GM12878 (cell line): Measurements from ENCODE around the gene CKAP2. TPM values are rescaled to one million over a fixed set of nuclear protein-coding genes. Genes with fewer than 3 reads are reported as not detected.

ENCODE experiments used
- ATAC-seq: fragments of 200-7000 bp; cut with Tn5 transposase; 3 replicates; pipeline ENCODE4 v1.9.1; 2020; ENCODE audit warnings: mild to moderate bottlenecking, moderate library complexity
- BruUV-seq: library from RNA; stranded (reverse); fragments of 400-500 nt; replicated peaks from 2 replicates; lab custom pipeline; 2021; lab: Mats Ljungman, UMichigan
- CTCF ChIA-PET: fragments of 300-600 bp; sonication (Branson Sonifier 250); formaldehyde crosslinking; extraction: SDS; loops from one replicate; lab custom pipeline; 2021; ENCODE audit warnings: inconsistent platforms; lab: Yijun Ruan, JAX
- POLR2A ChIA-PET: fragments of 350-600 bp; formaldehyde crosslinking; extraction: SDS; loops from one replicate; lab custom pipeline; 2021; ENCODE audit warnings: inconsistent platforms; lab: Charles Lee
- RAD21 ChIA-PET: fragments of 300-600 bp; sonication (Branson Sonifier 250); formaldehyde crosslinking; loops from one replicate; lab custom pipeline; 2023; ENCODE audit warnings: antibody characterized with exemption; ENCODE audit not compliant: unreplicated experiment; lab: Charles Lee
- SMC1A ChIA-PET: fragments of 300-600 bp; sonication (Branson Sonifier 250); formaldehyde crosslinking; loops from one replicate; lab custom pipeline; 2023; ENCODE audit not compliant: unreplicated experiment, uncharacterized antibody; lab: Charles Lee
- DNase-seq: peaks from one replicate; pipeline ENCODE4 v3.0.0-alpha.2; 2011; ENCODE audit warnings: low read depth, low spot score
- FAIRE-seq: peaks from 3 replicates; lab custom pipeline; 2011; peaks lifted over from hg19 to GRCh38; lab: Jason Lieb, UNC
- H2AFZ ChIP-seq: 2 replicates; pipeline ENCODE4 v1.6.0; 2011; ENCODE audit warnings: low read depth, low read length, control low read depth; ENCODE audit not compliant: control insufficient read depth
- H3K27ac ChIP-seq: 2 replicates; pipeline ENCODE4 v1.5.1; 2011; ENCODE audit warnings: control low read depth; ENCODE audit not compliant: control insufficient read depth, insufficient read depth
- H3K27me3 ChIP-seq, 2 experiments: replicated peaks in 1 of 2; 2 replicates each; pipeline versions ENCODE4 v1.6.0 to v1.6.1; 2011; ENCODE audit warnings: low read length in 1 of 2; ENCODE audit not compliant: control insufficient read depth in 2 of 2, insufficient read depth in 2 of 2
- H3K36me3 ChIP-seq, 2 experiments: 2 replicates each; pipeline ENCODE4 v1.5.1; 2011; ENCODE audit warnings: low read length in 1 of 2; ENCODE audit not compliant: control insufficient read depth in 2 of 2, insufficient read depth in 2 of 2
- H3K4me1 ChIP-seq: 2 replicates; pipeline ENCODE4 v1.6.1; 2011; ENCODE audit warnings: mild to moderate bottlenecking, low read length, moderate library complexity, mixed read lengths; ENCODE audit not compliant: control insufficient read depth, insufficient read depth
- H3K4me2 ChIP-seq: 2 replicates; pipeline ENCODE4 v1.6.0; 2011; ENCODE audit warnings: control low read depth; ENCODE audit not compliant: control insufficient read depth, insufficient read depth
- H3K4me3 ChIP-seq: fragments of 200-600 bp; sonication (generic); 2 replicates; pipeline ENCODE4 v1.5.1; 2016
- H3K79me2 ChIP-seq: 2 replicates; pipeline ENCODE4 v1.6.0; 2011; ENCODE audit warnings: low read length; ENCODE audit not compliant: control insufficient read depth, insufficient read depth
- H3K9ac ChIP-seq: 2 replicates; pipeline ENCODE4 v1.8.0; 2011; ENCODE audit warnings: low read length, control low read depth, mixed read lengths; ENCODE audit not compliant: control insufficient read depth, insufficient read depth
- H3K9me3 ChIP-seq: replicated peaks from 3 replicates; pipeline ENCODE4 v1.5.1; 2011; ENCODE audit warnings: mild to moderate bottlenecking, low read length; ENCODE audit not compliant: control insufficient read depth, insufficient read depth
- H4K20me1 ChIP-seq: 2 replicates; pipeline ENCODE4 v1.6.0; 2011; ENCODE audit not compliant: control insufficient read depth, insufficient read depth
- IRF4 ChIP-seq: IDR thresholded peaks from 2 replicates; pipeline ENCODE4 v1.6.1; 2011; ENCODE audit warnings: low read depth, low read length
- PML ChIP-seq: IDR thresholded peaks from 2 replicates; pipeline ENCODE4 v1.6.1; 2012; ENCODE audit warnings: low read length, inconsistent platforms
- RAD21 ChIP-seq: IDR thresholded peaks from 2 replicates; pipeline ENCODE4 v1.6.1; 2011; ENCODE audit warnings: mild to moderate bottlenecking, low read depth, low read length, moderate library complexity; ENCODE audit not compliant: insufficient read depth
- STAT1 ChIP-seq: fragments of 450-650 bp; conservative IDR thresholded peaks from 2 replicates; pipeline ENCODE4 v1.6.1; 2014; ENCODE audit warnings: antibody characterized with exemption, mild to moderate bottlenecking
- WGBS: methylation state at CpG from one replicate; pipeline ENCODE4 v1.1.6; 2016; ENCODE audit warnings: low lambda C conversion rate; ENCODE audit not compliant: insufficient replicate concordance, insufficient coverage; ENCODE audit errors: missing lambda C conversion rate; 5-methylcytosine and 5-hydroxymethylcytosine counted together
- in situ Hi-C: fragments of 300-500 bp; cut with MboI; formaldehyde crosslinking; loops from 9 replicates; pipeline ENCODE4 v1.14.3; 2018; ENCODE audit warnings: mixed read lengths
- intact Hi-C: fragments of 100-400 bp; cut with micrococcal nuclease; formaldehyde crosslinking; loops from one replicate; pipeline ENCODE4 v1.14.2; 2022; ENCODE audit not compliant: unreplicated experiment
- polyA plus RNA-seq, 11 experiments: library from polyadenylated mRNA; depleted of rRNA in 4 of 11; unstranded in 6 of 11; stranded (reverse) in 5 of 11; fragments of >200 nt; fragmentation: Nextera tagmentation in 4 of 11; fragmentation: Illumina TruSeq in 1 of 11; extraction: Ambion mirVana in 4 of 11; extraction: Trizol in 1 of 11; gene quantifications; 1 replicate in 1 of 11; 2 replicates in 10 of 11; pipeline versions ENCODE4 v1.2.1 to v1.2.3, GENCODE V29; 2011 to 2016; ENCODE audit warnings: inconsistent platforms in 2 of 11, missing spikeins in 2 of 11, low read depth in 1 of 11
- total RNA-seq, 4 experiments: library from RNA; depleted of rRNA in 3 of 4; stranded (reverse); fragments of >200 nt in 3 of 4; fragmentation: Illumina TruSeq in 1 of 4; extraction: Trizol in 1 of 4; gene quantifications; 2 replicates each; pipeline versions ENCODE4 v1.2.1 to v1.2.3, GENCODE V29; 2013 to 2021
- TF ChIP-seq, protein P1 (sequence below): fragments of 150-350 bp; IDR thresholded peaks from 2 replicates; pipeline ENCODE4 v1.6.1; 2016; ENCODE audit warnings: low read depth, low read length
- TF ChIP-seq, protein P2 (sequence below): IDR thresholded peaks from 2 replicates; pipeline ENCODE4 v1.6.1; 2012; ENCODE audit warnings: mild to moderate bottlenecking, low read depth, low read length
- TF ChIP-seq, protein P3 (sequence below): fragments of 450-650 bp; IDR thresholded peaks from 2 replicates; pipeline ENCODE4 v1.6.1; 2017; ENCODE audit warnings: mild to moderate bottlenecking, moderate library complexity
- TF ChIP-seq, protein P4 (sequence below): fragments of 450-650 bp; IDR thresholded peaks from 2 replicates; pipeline ENCODE4 v1.6.1; 2017; ENCODE audit warnings: mild to moderate bottlenecking, moderate library complexity

Gene CKAP2
- total and polyA plus RNA-seq, 10 of the 15 experiments (the other 5 are each of a cell fraction or from before 2014, with no cell fraction given), result 20.9 to 62.3 (median 37.5) TPM

DNA sequence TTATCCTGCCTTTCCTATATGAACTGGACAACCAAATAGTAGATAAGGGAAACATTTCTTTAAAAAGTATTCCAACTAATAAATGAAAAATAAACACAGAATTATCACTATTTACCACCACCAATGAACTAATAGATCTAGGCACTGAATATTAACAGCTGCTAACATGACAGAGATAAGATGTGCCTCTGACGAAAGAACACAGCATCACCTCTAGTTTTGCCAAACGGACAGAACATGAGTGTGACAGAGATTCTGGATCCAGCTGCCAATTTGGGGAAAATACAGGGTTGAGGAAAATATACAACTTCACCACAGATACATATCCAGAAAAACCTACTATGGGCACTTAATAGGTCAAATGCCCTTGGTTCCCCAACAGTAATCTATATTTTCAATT is 22.8 kb upstream of the CKAP2 start:
- Histone ChIP-seq H3K27me3 (no peaks in the 10 kb centered on the region), H4K20me1 (no peaks in the 10 kb centered on the region), H3K4me1 (no peaks in the 10 kb centered on the region), H2AFZ (no peak overlapping the region), H3K27ac (no peak overlapping the region), H3K9me3 (no peaks in the 10 kb centered on the region), H3K36me3 (peaks cover 0 to 14% of the 10 kb centered on the region in 2 experiments; a peak in 3 of 4 replicates), H3K4me2 (no peak overlapping the region), H3K79me2 (no peaks in the 10 kb centered on the region), H3K9ac (no peak overlapping the region), H3K4me3 (no peak overlapping the region)
- ATAC-seq (no peak), FAIRE-seq (no peak), DNase-seq (no peak)
- RAD21 ChIA-PET, result no interaction called here
- TF ChIP-seq, protein P1, sequence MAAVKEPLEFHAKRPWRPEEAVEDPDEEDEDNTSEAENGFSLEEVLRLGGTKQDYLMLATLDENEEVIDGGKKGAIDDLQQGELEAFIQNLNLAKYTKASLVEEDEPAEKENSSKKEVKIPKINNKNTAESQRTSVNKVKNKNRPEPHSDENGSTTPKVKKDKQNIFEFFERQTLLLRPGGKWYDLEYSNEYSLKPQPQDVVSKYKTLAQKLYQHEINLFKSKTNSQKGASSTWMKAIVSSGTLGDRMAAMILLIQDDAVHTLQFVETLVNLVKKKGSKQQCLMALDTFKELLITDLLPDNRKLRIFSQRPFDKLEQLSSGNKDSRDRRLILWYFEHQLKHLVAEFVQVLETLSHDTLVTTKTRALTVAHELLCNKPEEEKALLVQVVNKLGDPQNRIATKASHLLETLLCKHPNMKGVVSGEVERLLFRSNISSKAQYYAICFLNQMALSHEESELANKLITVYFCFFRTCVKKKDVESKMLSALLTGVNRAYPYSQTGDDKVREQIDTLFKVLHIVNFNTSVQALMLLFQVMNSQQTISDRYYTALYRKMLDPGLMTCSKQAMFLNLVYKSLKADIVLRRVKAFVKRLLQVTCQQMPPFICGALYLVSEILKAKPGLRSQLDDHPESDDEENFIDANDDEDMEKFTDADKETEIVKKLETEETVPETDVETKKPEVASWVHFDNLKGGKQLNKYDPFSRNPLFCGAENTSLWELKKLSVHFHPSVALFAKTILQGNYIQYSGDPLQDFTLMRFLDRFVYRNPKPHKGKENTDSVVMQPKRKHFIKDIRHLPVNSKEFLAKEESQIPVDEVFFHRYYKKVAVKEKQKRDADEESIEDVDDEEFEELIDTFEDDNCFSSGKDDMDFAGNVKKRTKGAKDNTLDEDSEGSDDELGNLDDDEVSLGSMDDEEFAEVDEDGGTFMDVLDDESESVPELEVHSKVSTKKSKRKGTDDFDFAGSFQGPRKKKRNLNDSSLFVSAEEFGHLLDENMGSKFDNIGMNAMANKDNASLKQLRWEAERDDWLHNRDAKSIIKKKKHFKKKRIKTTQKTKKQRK, result no peak
- TF ChIP-seq, protein P2, sequence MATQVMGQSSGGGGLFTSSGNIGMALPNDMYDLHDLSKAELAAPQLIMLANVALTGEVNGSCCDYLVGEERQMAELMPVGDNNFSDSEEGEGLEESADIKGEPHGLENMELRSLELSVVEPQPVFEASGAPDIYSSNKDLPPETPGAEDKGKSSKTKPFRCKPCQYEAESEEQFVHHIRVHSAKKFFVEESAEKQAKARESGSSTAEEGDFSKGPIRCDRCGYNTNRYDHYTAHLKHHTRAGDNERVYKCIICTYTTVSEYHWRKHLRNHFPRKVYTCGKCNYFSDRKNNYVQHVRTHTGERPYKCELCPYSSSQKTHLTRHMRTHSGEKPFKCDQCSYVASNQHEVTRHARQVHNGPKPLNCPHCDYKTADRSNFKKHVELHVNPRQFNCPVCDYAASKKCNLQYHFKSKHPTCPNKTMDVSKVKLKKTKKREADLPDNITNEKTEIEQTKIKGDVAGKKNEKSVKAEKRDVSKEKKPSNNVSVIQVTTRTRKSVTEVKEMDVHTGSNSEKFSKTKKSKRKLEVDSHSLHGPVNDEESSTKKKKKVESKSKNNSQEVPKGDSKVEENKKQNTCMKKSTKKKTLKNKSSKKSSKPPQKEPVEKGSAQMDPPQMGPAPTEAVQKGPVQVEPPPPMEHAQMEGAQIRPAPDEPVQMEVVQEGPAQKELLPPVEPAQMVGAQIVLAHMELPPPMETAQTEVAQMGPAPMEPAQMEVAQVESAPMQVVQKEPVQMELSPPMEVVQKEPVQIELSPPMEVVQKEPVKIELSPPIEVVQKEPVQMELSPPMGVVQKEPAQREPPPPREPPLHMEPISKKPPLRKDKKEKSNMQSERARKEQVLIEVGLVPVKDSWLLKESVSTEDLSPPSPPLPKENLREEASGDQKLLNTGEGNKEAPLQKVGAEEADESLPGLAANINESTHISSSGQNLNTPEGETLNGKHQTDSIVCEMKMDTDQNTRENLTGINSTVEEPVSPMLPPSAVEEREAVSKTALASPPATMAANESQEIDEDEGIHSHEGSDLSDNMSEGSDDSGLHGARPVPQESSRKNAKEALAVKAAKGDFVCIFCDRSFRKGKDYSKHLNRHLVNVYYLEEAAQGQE, result no peak
- TF ChIP-seq IRF4, result no peak
- no peak for TF ChIP-seq RAD21
- TF ChIP-seq, protein P3, sequence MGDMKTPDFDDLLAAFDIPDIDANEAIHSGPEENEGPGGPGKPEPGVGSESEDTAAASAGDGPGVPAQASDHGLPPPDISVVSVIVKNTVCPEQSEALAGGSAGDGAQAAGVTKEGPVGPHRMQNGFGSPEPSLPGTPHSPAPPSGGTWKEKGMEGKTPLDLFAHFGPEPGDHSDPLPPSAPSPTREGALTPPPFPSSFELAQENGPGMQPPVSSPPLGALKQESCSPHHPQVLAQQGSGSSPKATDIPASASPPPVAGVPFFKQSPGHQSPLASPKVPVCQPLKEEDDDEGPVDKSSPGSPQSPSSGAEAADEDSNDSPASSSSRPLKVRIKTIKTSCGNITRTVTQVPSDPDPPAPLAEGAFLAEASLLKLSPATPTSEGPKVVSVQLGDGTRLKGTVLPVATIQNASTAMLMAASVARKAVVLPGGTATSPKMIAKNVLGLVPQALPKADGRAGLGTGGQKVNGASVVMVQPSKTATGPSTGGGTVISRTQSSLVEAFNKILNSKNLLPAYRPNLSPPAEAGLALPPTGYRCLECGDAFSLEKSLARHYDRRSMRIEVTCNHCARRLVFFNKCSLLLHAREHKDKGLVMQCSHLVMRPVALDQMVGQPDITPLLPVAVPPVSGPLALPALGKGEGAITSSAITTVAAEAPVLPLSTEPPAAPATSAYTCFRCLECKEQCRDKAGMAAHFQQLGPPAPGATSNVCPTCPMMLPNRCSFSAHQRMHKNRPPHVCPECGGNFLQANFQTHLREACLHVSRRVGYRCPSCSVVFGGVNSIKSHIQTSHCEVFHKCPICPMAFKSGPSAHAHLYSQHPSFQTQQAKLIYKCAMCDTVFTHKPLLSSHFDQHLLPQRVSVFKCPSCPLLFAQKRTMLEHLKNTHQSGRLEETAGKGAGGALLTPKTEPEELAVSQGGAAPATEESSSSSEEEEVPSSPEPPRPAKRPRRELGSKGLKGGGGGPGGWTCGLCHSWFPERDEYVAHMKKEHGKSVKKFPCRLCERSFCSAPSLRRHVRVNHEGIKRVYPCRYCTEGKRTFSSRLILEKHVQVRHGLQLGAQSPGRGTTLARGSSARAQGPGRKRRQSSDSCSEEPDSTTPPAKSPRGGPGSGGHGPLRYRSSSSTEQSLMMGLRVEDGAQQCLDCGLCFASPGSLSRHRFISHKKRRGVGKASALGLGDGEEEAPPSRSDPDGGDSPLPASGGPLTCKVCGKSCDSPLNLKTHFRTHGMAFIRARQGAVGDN, result no peak
- TF ChIP-seq PML, result no peak
- no peak for TF ChIP-seq STAT1
- TF ChIP-seq, protein P4, sequence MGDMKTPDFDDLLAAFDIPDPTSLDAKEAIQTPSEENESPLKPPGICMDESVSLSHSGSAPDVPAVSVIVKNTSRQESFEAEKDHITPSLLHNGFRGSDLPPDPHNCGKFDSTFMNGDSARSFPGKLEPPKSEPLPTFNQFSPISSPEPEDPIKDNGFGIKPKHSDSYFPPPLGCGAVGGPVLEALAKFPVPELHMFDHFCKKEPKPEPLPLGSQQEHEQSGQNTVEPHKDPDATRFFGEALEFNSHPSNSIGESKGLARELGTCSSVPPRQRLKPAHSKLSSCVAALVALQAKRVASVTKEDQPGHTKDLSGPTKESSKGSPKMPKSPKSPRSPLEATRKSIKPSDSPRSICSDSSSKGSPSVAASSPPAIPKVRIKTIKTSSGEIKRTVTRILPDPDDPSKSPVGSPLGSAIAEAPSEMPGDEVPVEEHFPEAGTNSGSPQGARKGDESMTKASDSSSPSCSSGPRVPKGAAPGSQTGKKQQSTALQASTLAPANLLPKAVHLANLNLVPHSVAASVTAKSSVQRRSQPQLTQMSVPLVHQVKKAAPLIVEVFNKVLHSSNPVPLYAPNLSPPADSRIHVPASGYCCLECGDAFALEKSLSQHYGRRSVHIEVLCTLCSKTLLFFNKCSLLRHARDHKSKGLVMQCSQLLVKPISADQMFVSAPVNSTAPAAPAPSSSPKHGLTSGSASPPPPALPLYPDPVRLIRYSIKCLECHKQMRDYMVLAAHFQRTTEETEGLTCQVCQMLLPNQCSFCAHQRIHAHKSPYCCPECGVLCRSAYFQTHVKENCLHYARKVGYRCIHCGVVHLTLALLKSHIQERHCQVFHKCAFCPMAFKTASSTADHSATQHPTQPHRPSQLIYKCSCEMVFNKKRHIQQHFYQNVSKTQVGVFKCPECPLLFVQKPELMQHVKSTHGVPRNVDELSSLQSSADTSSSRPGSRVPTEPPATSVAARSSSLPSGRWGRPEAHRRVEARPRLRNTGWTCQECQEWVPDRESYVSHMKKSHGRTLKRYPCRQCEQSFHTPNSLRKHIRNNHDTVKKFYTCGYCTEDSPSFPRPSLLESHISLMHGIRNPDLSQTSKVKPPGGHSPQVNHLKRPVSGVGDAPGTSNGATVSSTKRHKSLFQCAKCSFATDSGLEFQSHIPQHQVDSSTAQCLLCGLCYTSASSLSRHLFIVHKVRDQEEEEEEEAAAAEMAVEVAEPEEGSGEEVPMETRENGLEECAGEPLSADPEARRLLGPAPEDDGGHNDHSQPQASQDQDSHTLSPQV, result no peak
- intact Hi-C loops (no loop called here), in situ Hi-C loops (no loop called here)
- BruUV-seq, result no TSS peak
- WGBS, result 100% methylated on average over 2 of the region's 2 CpGs
- POLR2A ChIA-PET, result no interaction called here
- CTCF ChIA-PET, result interaction anchor here (1.4 kb wide), 1 partner anchor 18 kb away, joined by 5 read pairs; the partner anchor contains the start of gene VPS36
- SMC1A ChIA-PET, result interaction anchor here (1.4 to 1.6 kb wide), 2 partner anchors 9 to 11 kb away, joined by 3 to 5 read pairs; no protein-coding TSS in a partner anchor
